Activated T-helper 1 cell treated with anti-CD3 and anti-CD28 coated beads, Interleukin-2, amount 50 U/mL, for 16 hours (primary cell): ENCODE measurements around the gene DUSP19.

Source experiments
- DNase-seq, 2 donors: peaks; one replicate each; pipeline ENCODE4 v3.0.0-alpha.2; 2020; ENCODE audit warnings: low read depth in 1 of 2, low spot score in 1 of 2

Gene DUSP19

GRCh38 chr2:183063083-183063482, 15.5 kb upstream of the DUSP19 start:
- DNase-seq = no peak

GRCh38 chr2:183068561-183068960, 10.0 kb upstream of the DUSP19 start:
- DNase-seq = no peak

DNA sequence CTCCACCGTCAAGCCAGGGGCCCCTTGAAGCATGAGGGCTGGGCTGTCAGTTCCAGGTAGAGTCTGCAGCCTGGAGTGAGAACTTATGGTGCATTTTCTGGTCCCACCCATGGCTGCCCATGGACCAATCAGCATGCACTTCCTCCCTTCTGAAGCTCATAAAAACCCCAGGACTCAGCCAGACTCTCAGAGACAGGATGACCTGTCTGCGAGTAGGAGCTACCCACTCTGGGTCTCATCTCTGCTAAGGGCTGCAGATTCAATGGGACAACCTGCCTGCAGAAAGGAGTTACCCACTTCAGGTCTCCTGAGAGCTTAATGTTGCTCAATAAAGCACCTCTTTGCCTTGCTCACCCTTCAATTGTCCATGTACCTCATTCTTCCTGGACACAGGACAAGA, 9.4 kb upstream of the DUSP19 start:
- DNase-seq = no peak

GRCh38 chr2:183070942-183071844, 7.4 kb upstream of the DUSP19 start:
- no peak for DNase-seq

DNA sequence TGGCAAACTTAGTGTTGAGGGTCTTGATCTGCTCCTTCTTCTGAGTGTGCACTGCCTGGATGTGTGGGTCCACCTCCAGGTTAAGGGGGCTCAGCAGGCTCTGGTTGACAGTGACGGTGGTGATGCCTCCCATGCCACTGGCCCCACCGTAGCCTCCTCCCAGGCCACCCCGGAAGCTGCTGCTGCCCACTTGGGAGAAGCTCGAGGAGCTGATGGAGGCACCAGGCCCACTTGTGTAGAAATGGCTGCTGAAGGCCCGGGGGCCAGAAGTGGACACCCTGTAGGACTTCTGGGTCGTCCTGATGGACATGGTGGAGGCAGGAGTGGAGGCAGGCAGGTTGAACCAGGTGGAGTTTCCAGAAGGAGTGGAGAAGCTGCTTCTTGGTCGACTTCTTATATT, 6.4 kb upstream of the DUSP19 start:
- no peak for DNase-seq

DNA sequence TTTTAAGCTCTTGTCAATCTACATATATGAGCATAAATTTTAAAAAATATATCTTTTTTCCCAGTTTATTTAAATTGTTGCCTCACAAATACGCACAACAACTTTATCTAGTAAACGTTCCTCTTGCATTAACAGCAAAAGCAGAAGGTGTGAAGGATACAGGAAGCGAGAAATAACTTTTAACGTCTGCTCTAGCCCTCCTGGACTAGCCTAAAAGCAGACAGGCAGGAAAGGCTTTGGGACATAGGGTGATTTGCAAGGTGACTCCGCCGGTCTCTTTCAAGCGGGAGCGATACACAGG, 434 bp upstream of the DUSP19 start:
- DNase-seq = no peak

GRCh38 chr2:183079139-183079775, 710 bp downstream of the DUSP19 start:
- DNase-seq = no peak

DNA sequence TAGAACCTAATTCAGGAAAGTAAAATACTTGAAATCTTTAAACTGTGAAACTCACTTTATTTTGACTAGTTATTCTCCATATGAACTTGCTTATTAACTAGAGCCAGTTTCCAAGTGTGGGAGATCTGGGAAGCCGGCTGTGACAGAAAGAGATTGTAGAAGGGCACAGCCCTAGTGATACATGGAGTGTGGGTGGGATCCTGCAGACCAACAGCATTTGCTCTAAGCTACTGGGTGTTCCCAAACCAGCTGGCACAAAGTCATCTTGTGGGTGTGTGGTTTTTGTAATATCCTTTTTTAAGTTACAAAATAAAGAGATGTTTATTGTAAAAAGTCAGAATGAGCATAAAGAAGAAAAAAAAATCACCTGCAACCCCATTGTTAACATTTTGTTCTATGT, 3.4 kb downstream of the DUSP19 start:
- DNase-seq = no peak

DNA sequence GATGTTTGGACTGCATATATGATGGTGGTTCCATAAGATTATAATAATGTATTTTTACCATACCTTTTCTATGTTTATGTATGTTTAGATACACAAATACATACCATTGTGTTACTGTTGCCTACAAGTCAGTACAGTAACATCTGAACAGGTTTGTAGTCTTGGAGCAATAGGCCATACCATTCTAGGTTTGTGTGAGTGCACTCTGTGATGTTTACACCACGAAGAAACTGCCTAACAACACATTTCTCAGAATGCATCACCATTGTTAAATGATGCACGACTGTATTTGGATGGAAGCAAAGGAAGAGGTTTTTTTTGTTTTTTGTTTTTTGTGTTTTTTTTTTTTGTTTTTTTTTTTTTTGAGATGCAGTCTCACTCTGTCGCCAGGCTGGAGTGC, 9.5 kb downstream of the DUSP19 start:
- DNase-seq = no peak

DNA sequence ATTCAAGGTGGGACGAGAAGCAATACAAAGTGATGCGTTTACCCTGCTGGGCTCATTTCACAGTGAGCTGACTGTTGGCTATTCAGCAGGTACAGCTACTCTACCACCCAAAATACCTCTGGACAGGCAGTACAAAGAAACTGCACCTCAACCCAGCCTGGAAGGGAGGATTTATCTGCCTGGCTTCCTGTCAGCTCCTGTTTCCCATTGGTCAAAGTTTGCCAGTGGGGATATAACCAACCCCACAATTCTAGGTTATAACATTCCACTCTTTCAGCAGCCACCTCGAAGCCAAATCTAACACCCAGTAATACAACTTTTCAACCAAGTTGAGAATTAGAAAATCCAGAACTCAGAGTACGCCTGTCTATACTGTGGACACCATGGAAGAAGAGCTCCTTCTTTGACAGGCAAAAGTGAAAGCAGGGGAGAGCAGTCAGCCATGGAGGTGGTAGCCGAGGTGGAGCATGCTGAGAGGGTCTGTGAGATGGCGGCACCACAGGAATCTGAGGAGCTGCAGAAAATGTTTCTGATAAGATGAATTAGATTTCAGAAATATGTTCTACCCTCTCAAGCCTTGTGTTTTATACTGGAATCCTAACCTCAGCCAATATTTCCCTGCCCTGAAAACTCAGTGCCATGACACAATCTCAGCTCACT, 10.8 kb downstream of the DUSP19 start:
- DNase-seq = no peak

- no peak for DNase-seq
Observed at GRCh38 chr2:183091318-183091953, 12.9 kb downstream of the DUSP19 start.

DNA sequence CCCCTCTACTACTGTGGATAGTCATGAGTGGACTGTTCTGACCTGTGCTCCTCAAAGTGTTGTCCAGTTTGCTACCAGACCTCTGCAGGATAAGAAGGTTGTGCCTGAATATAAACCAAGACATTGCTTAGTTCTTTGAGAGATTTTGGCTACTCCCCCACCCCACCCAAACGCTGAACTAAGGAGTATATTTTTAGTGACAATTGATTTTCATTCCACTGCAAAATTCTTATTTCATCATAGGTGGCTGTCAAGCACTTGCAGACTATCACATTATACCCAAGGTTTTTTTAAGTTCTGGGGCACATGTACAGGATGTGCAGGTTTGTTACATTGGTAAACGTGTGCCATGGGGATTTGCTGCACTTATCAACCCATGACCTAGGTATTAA, 13.4 kb downstream of the DUSP19 start:
- DNase-seq = no peak

GRCh38 chr2:183093857-183094657, 15.5 kb downstream of the DUSP19 start:
- no peak for DNase-seq

DNA sequence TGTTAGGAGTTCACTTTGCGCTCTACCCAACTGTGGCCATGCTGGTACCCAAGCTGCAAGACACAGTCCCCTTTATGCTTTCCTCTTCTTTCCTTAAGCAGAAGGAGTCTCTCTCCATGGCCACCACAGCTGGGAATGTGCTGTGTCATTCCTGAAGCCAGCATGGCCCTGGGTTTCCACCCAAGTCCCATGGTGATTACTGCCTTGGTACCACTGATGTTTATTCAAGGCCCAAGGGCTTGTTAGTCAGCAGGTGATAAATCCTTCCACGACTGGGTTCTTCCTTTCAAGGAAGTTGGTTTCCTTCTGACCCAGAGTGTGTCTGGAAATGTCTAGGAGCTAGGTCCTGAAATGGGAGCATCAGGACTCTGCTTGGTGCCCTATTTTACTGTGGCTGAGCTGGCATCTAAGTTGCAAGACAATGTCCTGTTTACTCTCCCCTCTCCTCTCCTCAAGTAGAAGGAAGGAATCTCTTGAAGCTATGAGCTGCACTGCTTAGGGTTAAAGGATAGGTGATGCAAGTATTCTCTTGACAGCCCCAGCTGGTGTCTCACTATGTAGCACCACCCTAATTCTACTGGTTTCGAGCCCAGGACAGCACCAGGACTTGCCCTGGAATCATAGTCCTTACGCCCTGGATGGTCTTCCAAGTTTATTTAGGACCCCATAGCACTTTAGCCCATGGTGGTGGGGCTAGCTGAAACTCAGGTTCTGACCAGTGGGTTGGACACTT, 27.0 kb downstream of the DUSP19 start:
- no peak for DNase-seq

GRCh38 chr2:183112577-183112976, 34.0 kb downstream of the DUSP19 start:
- DNase-seq = no peak

DNA sequence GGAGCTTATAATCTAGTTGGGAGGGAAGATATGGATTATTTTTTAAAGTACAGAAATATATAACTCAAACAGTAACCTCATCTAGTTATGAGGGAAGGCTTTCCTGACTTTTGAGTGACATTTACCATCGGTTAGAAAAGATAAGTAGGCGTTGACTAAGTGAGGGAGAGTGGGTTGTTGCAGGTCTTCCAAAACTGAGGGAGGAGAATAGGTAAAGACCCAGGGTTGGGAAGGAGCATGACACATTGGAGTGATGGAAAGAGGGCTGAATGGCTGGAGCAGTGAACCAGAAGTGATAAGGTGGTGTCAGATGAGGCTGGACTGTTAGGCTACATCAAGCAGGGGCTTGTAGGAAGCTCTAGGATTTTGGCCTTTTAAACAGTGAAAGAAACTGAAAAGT, 35.1 kb downstream of the DUSP19 start:
- no peak for DNase-seq

- no peak for DNase-seq
Observed at GRCh38 chr2:183117226-183117625, 38.7 kb downstream of the DUSP19 start.

DNA sequence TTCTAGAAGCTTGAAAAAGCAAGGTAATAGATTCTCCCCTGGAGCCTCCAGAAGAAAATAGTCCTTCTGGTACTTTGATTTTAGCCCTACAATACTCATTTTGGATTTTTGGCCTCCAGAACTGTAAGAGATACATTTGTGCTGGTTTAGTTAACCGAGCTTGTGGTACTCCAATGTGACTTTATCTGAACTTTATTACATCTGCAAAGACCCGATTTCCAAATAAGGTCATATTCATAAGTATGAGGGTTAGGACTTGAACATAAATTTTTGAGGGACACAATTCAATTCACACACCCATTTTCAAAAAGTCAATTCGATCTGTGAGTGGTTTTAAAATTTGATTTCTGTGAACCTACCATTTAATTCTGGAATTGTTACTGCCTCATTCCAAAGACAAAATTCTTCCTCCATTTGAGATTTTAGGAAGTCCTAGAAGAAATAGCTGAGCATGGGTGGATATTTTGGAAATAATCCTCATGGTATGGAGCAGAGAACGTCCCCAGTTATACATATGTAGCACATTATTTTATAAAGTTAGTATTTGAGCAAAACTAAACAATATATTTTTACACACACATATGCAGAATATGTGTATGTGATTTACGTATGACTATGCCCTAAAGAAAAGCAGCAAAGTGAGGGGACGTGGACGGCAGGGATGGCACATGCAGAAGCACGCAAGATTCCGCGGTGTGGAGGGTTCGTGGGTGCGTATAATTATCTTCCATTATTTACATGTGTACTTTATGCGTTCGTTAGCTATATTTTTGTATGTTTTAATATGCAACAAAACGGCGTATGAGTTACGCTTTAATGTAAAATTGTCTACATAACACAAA, 44.8 kb downstream of the DUSP19 start:
- DNase-seq = no peak

DNA sequence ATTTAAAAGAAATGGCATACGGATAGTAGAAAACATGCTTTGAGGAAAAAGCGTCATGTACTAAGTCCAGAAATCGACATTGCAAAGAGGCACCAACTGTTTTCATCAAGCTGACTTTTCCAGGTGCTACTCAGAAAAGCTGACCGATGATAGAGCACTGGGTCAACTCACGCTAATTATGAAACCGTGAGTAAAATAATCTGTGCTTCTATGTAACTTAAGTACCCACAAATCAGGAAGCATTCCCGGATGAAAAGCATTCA, 45.3 kb downstream of the DUSP19 start:
- no peak for DNase-seq
